ENCODE measurements around the gene IQGAP1.

The IQGAP1 gene

DNA sequence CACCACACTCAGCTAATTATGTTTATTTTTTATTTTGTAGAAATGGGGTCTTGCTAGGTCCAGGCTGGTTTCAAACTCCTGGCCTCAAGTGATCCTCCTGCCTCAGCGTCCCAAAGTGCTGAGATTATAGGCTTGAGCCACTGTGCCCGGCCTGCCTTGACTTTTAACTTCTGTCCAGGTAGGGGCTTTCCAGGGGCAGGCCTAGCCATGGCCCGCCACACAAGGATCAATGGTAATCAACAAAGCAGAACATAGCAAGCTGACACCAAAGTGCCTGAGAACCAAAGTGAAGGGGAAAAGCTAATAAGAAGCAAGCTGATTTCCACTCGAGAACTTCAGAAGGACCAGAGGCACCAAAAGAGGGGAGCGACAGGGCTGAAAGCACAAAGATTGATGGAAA is 132.3 kb downstream of the IQGAP1 start:
- TF ChIP-seq, protein P1, sequence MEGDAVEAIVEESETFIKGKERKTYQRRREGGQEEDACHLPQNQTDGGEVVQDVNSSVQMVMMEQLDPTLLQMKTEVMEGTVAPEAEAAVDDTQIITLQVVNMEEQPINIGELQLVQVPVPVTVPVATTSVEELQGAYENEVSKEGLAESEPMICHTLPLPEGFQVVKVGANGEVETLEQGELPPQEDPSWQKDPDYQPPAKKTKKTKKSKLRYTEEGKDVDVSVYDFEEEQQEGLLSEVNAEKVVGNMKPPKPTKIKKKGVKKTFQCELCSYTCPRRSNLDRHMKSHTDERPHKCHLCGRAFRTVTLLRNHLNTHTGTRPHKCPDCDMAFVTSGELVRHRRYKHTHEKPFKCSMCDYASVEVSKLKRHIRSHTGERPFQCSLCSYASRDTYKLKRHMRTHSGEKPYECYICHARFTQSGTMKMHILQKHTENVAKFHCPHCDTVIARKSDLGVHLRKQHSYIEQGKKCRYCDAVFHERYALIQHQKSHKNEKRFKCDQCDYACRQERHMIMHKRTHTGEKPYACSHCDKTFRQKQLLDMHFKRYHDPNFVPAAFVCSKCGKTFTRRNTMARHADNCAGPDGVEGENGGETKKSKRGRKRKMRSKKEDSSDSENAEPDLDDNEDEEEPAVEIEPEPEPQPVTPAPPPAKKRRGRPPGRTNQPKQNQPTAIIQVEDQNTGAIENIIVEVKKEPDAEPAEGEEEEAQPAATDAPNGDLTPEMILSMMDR (IDR thresholded peaks at IDR 0.05): no peak

DNA sequence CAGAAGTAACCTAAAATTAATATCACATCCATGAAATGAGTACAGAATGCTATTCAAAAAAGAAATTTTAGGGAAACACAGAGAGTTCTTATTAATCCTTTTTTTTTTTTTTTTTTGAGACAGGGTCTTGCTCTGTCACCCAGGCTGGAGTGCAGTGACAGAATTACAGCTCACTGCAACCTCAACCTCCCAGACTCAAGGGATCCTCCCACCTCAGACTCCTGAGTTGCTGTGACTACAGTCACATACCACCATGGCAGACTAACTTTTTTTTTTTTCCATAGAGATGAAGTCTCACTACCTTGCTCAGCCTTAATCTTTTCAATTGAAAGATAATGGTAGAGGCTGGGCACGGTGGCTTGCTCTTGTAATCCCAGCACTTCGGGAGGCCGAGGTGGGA is 135.3 kb downstream of the IQGAP1 start:
- TF ChIP-seq, protein P1 (IDR thresholded peaks at IDR 0.05): no peak

DNA sequence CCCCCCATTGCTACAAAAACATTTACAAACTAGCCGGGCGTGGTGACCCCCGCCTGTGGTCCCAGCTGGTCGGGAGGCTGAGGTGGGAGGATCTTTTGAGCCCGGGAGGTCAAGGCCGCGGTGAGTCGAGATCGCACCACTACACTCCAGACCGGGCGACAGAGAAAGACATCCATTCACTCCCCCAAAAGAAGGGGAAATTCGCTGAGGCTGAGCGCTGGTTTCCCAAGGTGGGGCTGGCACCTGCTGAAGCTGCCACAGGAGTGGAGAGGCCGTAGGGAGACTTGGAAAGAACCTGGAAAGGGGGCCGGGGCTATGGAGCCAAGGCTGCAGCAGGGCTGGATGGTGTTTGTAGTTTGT is 140.9 kb downstream of the IQGAP1 start:
- TF ChIP-seq, protein P1 (IDR thresholded peaks at IDR 0.05): no peak

DNA sequence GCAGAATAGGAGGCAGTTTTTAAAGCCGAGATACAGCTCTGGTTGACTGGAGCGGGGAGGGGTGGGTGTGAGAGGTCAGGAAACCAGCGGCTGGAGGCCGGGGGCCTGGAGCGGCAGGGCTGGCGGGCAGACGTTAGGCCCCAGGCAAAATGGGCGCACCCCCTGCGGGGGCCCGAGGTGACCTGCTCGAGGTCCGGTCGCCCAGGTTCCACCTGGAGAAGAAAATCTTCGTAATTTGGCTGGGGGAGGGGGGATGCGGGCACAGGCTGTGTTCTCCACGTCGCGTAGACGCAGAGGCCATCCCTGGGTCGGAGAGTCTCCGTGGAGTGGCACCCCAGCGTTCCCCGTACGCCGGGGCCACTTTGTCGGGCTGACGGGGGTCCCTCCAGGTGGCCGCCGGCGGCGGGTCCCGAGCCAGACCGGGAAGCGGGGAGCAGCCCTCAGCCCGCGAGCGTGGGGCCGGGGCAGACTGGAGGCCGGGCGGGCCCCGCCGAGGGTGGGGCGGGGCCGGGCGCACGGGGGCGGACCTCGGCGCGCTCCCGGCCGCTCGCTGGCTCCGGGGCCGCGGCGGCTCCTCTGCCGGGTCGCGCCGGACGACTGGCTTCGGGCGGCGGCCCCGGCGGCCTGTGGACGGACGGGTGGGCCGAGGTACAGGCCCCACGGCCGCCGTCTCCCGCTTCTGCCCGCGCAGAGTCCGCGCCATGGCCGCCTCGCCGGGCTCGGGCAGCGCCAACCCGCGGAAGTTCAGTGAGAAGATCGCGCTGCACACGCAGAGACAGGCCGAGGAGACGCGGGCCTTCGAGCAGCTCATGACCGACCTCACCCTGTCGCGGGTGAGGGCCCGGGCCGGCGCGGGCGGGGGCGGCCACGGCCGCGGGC is 141.6 kb downstream of the IQGAP1 start, which contains the start of gene CRTC3:
CRTC3 (plus strand) TSS at position 553 of the 879 bp plus-strand sequence; CDS start at position 702, 149 bp downstream.
- TF ChIP-seq, protein P1 (IDR thresholded peaks at IDR 0.05): peak; percentile 33; the same call in 1 of the 2 replicates

- TF ChIP-seq, protein P1 (IDR thresholded peaks at IDR 0.05): no peak
Observed at GRCh38 chr15:90530250-90531051, 142.4 kb downstream of the IQGAP1 start.

DNA sequence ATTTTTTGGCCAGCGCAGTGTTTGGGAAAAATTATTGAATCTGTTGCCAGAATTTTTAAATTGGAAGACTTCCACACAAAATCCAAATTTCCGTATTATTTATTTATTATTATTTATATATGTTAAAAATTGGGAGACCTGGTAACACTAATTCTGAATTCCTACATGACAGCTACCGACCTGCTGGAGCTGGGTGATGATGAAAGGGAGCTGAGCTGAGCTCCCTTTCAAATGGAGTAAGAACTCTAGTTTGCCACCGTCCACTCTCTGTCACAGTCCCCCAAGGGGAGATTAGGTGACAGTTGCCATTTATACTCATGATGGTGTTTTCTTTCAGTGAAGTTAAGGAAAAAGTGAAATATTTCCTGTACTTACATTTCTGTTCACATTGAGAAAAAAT is 143.1 kb downstream of the IQGAP1 start:
- TF ChIP-seq, protein P1 (IDR thresholded peaks at IDR 0.05): no peak

- TF ChIP-seq, protein P1 (IDR thresholded peaks at IDR 0.05): no peak
Observed at GRCh38 chr15:90535254-90535653, 147.2 kb downstream of the IQGAP1 start.
